HG03354 (cell line): Measurements from ENCODE around the gene ANO10.
"Not testable (repeated sequence)": the region's sequence is repeated elsewhere in the genome, so short reads cannot be mapped to it uniquely, and the experiment has no call there.

Experiments
- ATAC-seq: cut with Tn5 transposase; IDR thresholded peaks from one replicate; pipeline ENCODE4 v1.9.1; 2021; ENCODE audit warnings: mild to moderate bottlenecking; ENCODE audit not compliant: unreplicated experiment, poor library complexity, severe bottlenecking

The ANO10 gene

DNA sequence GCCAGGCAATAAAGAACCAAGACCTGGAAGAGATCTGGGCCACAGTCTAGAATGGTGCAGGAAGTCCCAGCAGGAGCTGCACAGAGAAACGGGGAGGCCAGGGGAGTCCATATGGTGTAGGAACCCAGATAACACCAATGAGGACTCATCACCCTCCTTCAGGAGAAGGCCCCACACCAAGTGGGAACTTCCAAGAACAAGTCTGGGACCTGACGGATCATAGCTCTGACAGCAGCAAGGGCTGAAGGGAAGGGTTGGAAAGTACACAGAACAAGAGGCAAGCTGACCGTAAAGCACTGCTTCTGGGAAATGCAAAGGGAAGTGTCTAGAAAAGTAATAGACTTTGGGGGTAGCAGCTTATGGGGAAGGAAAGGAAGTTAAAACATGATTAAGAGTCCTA is 34.5 kb downstream of the ANO10 start:
- no peak for ATAC-seq

DNA sequence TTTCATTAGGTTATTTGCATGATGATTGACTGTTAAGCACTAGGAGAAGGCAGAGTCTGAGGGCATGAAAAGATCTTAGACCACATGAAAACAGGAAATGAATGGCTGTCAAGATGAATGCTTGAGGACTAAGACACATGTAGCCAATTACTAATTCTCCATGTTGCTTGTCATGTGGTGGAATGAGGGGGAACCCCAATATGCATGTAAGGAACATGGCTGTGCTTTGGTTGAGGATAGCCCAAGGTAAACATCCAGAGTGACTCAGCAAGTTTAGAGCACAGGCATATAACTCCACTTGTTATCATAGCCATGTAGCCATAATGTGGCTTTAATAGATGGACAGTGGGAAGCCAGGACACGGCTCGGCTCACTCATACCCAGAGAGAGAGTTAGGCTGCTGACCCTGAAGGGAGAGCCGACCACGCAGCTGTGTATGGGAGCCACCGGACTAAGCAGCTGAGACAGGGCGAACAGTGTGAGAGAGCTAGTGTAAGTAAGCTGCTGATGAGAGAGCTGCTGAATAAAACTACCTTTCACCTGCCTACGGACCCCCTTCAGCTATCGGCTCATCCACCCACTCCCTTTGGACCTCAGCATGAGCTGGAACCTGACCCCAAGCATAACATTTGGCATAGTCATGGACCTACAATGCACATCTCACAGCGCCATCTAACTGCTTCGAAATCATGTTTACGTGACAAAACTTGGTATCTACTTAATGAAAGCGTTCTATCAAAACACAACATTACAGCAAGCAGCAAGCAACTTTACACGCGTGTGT is 37.6 kb downstream of the ANO10 start:
- ATAC-seq, result no peak

DNA sequence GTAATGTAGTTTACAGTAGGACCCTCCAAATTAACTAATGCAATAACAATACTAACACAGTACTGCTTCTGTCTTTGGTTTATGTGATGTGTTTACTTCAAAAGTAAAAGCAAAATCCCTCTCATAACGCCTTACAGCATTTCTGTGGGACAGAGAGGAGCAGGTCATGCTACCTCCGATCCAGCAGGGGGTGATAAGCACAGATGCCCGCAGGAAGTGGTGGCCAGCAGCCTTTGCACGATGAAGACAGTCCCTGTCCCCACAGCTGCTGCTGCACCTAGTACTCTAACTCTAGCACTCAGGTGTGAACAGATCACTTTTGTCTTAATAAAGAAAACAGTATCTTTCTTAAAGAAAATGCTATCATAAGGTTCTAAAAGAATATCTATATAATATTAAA is 38.3 kb downstream of the ANO10 start:
- no peak for ATAC-seq

DNA sequence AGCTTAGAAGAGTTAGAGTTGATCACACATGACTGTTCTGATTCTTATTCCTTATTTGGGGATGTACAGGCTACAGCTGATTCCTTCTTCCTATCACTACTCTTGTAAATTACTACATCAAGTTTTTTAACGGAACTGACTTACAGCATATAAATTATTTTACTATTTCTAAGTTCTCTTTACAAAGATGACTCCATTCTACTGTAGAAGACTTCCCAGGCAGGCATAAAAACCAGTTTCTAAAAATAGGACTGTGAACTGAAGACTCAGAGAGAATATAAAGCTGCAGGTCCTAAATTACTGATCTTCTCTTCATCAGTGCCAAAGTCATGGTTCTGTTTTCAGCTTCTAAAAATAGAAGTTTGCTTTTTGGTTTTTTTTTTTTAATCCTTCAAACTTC is 38.9 kb downstream of the ANO10 start:
- ATAC-seq, result no peak

DNA sequence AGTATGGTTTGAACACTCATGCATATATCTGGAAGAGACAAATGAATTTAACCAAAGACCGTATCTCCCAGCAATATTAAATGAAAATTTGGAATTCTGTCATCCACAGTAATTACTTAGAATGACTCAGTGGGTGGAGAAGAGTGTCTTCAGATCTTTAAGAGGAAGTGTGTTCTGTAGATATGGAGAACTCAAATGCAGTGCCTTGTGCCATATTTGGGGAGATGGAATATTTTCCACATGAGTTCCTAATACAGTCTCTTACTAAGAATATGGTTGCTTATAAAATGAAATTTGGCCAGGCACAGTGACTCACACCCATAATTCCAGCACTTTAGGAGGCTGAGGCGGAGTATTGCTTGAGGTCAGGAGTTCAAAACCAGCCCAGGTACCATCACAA is 40.5 kb downstream of the ANO10 start:
- no peak for ATAC-seq

DNA sequence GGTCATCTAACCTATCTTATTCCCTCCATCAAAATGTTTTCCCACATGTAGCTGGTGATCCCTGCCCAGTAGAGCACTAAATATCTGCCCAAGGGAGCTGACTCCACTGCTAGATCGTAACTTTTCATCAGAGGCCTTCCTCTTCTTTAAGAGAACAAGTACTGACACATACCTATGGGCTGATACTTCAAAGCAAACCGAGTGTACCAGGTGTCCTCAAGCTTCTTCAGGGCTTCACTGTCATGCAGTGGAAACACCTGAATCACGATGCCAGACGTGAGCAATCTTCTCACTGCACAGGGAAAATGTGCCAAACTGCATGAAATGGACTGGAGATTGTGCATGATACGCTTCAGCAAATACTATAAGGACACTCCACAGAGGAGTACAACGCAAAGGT is 41.6 kb downstream of the ANO10 start:
- ATAC-seq, result no peak

DNA sequence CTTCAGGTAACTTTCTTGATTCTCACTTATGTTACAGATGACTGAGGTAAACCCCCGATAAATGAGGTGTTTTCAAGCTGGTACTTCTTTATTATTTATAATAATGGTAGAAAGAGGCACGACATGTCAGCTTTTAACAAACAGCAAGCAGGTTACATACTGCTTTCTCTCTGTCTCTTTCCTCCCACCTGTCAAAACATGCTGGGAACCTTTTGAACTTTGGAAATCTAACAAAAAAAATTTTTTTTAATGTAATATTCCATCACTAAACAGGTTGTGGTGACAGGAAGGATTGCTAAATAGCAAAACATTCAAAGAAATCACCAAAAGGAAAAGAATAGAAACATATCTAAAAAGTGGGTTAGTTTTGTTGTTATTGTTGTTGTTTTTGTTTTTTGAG is 48.2 kb downstream of the ANO10 start:
- no peak for ATAC-seq

DNA sequence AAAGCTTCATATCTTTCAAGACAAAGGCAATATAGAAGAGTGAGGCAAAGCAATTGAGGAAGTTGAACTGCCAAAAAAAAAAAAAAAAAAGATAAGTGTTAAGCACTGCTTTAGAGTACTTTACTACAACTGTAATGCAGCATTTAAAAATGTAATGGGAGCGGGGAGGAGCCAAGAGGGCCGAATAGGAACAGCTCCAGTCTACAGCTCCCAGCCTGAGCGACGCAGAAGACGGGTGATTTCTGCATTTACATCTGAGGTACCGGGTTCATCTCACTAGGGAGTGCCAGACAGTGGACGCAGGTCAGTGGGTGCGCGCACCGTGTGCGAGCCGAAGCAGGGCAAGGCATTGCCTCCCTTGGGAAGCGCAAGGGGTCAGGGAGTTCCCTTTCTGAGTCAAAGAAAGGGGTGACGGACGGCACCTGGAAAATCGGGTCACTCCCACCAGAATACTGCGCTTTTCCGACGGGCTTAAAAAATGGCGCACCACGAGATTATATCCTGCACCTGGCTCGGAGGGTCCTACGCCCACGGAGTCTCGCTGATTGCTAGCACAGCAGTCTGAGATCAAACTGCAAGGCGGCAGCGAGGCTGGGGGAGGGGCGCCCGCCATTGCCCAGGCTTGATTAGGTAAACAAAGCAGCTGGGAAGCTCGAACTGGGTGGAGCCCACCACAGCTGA is 56.0 kb downstream of the ANO10 start:
- not testable (repeated sequence) for ATAC-seq

DNA sequence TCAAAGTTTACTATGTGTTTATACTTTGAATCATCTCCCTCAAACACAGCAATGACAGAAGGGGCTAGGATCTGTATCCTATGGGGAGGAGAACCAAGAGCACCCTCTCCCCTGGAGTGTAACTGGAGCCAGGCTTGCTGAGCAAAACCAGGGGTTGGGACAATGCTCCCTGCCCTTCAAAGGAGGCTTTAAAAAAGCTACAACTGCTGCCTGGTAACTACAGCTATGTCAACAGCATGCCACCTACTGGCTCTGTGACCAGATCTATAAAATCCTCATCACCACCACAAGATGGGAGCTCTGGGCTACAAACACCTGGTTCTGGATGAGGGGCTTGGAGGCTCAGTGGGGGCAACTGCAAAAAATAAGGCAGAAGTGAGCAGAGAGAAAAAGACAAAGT is 61.9 kb downstream of the ANO10 start:
- ATAC-seq, result no peak

DNA sequence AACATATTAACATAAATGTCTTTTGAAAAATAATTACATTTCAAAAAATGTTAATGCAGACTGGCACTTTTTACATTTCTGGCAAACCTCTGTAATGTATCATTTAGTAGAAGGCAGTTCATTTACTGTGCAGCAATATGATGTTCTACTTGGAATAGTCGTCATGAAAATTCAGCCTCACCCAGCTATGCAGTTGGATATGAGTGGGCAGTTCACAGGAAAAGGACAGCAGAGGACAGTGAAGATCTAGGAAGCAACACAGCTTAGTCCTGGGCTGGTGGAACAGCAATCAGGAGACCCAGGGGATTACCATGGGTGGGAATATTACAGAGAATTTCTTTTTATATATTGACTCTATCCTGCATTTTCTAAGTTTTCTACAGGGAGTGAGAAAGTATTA is 63.6 kb downstream of the ANO10 start:
- no peak for ATAC-seq

DNA sequence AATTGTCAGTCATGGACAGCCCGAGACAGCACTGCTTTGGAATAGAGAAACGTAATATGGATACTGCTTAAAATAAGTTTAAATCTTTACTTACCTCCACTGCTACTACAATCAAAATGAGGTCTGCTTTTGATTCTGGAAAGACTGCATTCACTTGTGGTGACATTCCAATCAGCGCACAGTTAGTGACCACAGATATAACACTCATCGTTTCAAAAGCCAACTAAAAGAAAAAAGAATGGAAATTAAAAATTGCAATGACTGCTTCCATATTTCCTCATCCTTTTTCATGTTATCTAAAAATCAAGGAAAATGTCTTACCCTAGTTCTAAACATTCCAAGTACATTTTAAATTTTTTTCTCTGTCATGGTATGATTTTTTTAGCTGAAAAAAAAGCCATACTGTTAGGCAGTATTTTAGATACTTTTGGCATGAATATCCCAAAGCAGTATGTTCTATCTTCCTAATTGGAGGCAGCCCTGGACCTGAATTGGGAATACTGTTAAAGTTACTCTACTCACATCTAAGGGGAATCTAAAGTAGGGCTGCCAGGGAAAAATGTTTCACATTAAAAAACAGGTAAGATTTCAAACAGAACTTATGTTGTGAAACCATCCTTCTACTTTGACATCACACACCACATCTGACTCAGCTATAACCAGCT is 72.1 kb downstream of the ANO10 start:
- no peak for ATAC-seq

DNA sequence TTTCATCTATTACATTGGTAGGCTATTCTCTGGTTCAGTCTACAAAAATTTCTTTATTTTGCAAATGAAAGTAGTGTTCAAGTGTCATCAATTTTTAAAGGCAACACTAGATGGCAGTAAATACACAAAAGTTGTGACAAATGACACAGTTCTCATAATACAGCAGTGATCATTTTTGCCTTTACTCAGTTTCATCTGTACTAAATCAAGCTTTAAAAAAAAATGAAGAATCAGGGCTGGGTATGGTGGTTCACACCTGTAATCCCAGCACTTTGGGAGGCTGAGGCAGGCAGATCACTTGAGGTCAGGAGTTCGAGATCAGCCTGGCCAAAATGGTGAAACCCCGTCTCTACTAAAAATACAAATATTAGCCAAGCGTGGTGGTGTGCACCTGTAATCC is 77.5 kb downstream of the ANO10 start:
- ATAC-seq, result peak; percentile 49

DNA sequence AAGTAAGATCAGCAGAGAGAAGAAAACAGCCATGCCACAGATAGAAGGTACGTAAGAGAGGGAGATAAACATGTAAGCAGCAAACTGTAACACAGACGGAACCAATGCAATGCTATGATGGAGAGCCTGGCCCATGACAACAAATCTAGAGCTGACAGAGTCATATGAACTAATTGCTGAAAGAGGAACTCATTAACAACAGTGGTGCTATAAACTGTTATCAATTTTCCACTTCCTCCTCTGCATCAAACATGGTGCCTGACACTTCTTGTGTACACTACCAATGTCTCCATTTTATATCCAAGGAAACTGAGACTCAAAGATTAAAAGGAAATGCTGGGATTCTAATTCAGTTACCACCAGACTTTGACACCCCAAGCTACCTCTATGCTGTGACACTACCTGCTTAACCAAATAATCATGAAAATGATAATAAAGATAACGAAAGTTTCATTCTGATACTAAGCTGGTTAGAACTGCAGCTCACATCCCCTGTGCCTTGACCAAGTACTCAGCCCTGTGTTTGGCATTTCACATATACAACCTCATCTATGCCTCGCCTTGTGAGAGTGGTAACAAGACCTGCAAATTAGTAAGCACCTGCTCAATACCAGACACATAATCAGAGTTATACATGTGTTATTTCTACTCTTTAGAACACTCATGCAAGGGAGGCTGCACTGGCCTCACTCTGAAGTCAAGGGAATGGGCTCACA is 79.3 kb downstream of the ANO10 start:
- no peak for ATAC-seq

DNA sequence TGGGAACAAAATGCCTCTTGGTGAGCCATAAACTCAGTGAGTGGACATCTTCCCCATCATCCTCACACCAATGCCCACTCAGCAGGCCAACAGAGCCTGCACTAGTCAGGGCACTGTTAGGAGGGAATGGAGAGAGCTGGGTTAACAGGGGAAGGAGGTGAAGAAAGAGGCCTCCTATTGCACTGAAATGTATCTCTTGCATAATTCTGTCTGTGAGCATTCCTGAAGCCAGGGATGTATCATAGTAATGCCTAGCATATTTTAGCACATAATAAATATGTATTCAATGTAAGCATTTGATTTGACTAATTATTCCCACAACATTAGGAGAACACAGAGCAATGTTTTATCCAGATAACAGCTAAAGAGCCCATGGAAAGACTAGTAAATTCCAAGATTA is 81.2 kb downstream of the ANO10 start:
- ATAC-seq, result no peak

DNA sequence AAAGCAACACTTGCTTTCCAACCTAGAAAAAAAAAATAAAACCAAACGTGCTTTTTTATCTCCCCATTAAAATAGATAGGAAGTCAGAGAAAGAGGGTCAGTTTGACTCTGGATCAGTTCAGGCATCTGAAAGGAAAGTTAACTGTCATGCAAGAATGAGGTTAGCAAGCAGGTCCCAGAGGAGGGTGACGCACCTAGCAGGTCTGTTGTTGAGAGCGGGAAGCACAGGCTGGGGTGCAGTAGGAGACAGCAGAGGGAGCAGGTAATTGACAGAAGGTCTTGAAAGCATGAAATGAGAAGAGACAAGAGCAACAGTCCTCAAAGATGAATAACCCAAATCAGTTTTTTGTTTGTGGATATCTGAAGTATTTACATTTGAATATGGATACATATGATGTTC is 82.5 kb downstream of the ANO10 start:
- no peak for ATAC-seq

DNA sequence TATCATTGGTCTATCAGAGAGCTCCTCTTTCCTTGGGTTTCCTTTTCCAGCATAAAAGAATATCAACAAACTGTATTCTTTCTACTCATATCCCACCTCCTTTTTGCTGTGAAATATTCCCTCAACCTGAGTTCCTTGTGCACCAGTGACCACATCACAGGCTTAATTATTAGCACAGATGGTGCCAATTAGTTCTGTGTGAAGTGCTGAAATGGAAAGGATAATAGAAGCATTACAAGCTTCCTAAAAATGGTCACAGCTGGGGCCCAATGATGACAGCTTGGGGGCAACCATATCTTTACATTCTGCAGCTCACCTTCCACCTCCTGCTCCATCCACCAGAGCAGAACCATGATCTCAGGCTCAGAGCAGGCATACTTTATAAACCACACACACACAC is 84.6 kb downstream of the ANO10 start:
- ATAC-seq, result no peak

DNA sequence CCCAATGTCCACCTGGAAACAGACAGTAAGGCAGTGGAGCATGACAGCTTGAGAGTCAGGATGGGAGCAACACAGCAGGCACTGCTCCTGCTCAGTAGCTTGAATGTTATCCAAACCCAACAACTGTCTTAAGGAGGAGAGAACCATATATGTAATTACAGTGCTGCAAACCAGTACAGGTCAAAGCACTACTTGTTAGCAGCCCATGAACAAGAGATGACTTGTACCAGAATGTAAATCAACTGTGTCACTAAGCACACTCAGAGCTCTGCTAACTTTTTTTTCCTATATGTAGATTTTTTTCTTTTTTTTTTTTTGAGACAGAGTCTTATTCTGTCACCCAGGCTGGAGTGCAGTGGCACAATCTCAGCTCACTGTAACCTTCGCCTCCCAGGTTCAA is 87.1 kb downstream of the ANO10 start:
- ATAC-seq, result no peak

DNA sequence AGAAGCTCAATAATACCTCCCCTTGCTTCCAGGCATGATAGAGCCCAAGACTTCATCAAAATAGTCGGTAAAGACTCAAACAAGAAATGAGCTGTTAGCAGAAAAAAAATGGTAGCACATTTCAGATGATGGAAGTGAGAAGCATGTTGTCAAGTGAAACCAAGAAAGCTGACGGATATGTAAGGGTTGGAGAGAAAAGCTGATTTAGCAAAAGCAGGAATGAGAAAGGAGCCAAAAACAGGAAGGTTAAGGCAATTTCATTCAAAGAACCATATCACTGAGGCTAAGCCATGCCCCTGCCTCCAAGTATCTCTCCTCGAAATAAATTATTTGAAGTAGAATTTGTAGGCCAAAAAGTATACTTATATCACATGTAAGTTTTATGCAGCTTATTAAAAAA is 88.8 kb downstream of the ANO10 start:
- no peak for ATAC-seq

DNA sequence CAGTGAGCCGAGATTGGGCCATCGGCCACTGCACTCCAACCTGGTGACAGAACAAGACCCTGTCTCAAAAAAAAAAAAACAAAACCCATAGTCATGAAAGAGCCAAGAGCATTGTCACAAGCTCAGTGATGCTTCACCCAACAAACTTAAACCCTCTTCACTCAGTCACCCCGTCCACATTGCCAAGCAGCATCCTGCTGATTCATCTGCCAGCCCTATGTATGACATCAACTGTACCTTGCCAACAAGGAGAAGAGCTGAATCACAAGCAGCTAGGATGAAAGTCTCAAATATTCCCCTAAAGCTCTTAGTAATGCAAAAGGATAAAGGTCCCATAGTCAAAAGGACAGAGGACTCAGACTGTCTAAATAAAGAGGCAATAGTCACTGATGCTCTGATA is 90.0 kb downstream of the ANO10 start:
- ATAC-seq, result no peak

DNA sequence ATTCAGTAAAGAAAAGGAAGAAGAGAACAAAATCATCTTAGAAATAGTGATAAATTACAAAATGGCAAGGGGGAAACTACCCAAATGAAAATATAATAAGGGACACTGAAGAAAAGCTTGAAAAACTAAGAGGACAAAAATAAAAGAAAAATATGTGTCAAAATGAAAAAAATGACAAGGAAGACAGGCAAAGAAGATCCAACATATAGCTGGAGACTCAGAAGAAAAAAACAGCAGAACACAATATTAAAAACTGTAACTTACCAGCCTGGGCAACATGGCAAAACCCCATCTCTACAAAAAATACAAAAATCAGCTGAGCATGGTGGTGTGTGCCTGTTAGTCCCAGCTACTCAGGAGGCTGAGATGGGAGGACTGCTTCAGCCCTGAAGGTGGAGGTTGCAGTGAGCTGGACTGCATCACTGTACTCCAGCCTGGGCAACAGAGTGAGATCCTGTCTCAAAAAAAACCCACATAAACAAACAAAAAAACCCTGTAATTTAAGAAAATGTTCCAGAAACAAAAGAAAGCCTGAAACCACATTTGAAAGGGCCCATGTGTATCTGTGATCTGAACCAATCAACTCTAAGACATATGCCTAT is 93.2 kb downstream of the ANO10 start:
- ATAC-seq, result no peak
